GM12873 (cell line): ENCODE results near the gene VEGFC.
A peak's percentile ranks its signal among the peaks of the same experiment; 100 is the strongest.

Source experiments
- TF ChIP-seq, protein P1 (sequence below): IDR thresholded peaks from 2 replicates; pipeline ENCODE4 v1.5.1; 2012; ENCODE audit warnings: low read depth, mild to moderate bottlenecking, moderate library complexity, low read length, control low read depth; ENCODE audit not compliant: insufficient read depth; ENCODE audit errors: missing control alignments

Gene VEGFC

DNA sequence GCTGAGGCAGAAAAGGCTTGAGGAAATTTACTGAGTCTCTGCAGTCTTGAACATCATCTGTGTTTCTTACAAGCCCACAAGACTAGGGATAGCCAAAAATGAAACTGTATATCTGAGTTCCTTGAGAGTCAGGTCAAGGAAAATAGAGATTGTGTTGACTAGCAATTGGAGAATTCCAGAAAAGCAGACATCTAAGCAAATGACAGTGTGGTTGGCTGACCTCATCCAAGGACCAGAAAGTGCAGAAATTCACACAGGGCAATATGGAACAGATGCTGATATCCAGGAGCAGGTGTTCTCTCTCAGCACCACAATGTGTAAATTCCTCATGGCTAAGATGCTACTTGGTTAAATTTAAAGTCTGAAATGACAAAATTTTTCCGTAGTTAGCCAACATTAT, 146.4 kb downstream of the VEGFC start:
- TF ChIP-seq, protein P1, sequence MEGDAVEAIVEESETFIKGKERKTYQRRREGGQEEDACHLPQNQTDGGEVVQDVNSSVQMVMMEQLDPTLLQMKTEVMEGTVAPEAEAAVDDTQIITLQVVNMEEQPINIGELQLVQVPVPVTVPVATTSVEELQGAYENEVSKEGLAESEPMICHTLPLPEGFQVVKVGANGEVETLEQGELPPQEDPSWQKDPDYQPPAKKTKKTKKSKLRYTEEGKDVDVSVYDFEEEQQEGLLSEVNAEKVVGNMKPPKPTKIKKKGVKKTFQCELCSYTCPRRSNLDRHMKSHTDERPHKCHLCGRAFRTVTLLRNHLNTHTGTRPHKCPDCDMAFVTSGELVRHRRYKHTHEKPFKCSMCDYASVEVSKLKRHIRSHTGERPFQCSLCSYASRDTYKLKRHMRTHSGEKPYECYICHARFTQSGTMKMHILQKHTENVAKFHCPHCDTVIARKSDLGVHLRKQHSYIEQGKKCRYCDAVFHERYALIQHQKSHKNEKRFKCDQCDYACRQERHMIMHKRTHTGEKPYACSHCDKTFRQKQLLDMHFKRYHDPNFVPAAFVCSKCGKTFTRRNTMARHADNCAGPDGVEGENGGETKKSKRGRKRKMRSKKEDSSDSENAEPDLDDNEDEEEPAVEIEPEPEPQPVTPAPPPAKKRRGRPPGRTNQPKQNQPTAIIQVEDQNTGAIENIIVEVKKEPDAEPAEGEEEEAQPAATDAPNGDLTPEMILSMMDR: no peak

DNA sequence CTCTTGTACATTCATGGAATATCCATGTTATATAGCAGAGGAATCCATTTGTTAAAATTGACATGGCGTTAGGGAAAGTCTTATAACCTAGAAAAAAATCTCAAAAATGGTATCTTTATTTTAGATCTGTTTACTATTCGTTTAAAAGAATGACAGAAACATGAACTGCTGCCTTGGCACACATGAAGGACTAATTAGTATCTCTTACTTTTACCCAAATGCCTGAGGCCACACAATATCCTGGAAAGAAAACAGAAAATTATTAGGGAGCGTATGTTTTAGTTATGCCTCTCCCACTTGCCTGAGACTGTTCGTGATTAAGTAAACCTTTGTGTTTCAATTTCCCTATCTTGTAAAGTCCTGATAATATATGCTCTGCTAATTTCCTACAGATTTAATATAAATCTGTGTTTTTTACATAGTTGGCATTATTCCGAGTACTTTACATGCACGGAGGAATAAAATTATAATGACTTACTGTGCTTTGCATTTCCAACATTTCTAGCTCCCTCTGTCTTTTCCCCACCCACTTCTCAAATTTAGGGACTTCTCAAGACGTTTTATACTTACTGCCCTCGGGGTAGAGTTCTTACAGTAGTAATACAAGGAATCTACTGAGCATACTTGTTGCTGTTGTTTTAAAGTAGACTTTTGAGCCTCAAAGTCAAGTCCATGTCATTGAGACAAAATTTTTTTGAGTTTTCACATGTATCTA, 147.3 kb downstream of the VEGFC start:
- TF ChIP-seq, protein P1: no peak

DNA sequence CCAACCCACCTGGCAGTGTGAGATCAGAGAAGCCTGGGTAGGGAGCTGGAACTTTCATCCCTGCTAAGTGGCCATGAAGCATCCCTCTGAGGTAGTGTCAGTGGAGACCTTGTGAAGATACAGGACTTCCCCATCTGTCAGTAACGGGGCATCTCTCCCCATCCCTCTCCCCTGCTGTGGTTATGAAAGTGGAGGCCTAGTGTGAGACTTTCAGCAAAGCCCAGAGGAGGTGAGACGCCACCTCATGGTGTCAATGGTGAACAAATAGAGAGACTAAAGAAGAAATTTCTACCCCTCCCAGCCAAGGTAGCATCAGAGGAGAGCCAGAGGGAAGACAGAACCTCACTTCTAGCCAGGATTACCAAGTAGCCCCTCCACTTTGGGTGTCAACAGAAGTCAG, 150.2 kb downstream of the VEGFC start:
- TF ChIP-seq, protein P1: peak; percentile 8

DNA sequence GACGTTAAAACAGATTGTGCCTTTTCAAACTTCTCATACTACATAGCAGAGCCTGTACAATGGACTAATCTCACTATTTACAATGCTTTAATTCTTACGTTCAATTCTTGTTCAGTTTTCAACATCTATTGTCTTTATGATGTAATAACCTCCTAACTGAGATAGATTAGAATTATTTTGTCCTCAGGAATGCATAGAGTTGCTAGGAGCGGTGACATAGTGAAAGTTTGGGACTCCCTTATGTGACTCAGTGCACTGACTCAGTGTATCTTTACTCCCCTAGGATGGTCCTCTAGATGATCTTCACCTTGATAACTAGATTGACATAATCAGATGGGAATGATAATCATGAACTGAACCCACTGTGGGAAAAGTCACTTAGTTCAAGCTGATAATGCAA, 151.5 kb downstream of the VEGFC start:
- TF ChIP-seq, protein P1: no peak

DNA sequence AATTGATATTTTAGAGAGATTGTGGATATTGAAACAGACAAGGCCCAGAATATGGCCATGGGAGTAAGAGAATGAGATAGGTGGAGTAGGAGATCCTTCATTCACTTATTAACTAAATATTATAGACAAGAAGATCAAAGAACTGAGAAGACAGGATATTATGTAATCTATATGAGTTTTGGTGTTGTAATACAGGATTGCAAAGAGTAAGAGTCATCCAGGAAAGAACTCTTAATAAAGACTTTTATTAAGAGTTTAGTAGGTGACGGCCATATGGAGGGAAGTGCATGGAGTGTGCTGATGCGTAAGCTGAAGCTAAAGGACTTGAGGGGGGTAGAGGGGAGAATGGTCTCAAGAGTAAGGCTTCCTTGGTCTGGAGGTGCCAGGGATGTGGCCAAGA, 153.7 kb downstream of the VEGFC start:
- TF ChIP-seq, protein P1: no peak

GRCh38 chr4:176636292-176636691, 156.4 kb downstream of the VEGFC start:
- TF ChIP-seq, protein P1: no peak

DNA sequence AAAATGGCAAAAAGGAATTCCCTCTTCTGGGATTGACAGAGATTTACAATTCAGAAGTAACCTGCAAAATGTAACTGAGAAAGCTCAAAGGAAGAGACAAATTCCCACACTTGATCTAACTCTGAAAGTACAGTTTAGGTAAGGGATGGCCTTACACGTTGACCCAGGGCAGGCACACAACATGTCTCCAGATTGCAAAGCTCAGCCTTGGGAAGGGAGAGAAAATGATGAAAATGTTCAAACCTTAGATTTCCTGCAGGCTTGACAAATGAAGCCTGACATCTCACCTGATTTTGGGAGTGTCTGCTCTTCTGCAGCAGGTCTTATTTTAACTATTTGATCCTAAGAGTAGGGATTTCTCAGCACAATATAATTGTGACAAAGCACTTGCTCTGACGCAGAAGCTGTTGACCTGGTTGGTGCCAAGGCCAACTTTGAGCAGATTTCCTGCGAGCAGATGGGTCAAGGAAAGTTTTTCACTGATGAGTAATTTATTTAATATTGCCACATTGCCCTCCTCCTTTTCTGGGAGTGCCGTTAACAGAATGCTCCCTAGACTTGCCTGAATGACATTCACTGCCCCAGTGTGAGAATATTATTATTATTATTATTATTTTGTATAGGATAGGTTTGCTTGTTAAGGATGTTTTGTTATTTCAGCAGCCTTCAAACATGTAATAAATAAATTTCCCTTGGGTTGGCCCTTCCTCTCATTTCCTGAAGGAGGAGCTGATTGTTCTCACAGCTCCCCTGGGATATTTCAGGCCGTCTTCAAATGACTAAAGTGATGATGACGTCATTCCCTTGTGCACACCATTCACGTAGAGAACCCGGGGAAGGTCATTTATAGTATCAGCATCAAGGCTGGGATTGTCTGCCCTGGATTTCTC, 157.1 kb downstream of the VEGFC start:
- TF ChIP-seq, protein P1: no peak
